LNCAP (cell line): ENCODE data around the gene CYP2B6.

Source experiments
- TF ChIP-seq, protein P1 (sequence below): fragments of 450-650 bp; IDR thresholded peaks from 2 replicates; pipeline ENCODE4 v1.5.1; 2017; ENCODE audit warnings: mild to moderate bottlenecking

Gene CYP2B6

DNA sequence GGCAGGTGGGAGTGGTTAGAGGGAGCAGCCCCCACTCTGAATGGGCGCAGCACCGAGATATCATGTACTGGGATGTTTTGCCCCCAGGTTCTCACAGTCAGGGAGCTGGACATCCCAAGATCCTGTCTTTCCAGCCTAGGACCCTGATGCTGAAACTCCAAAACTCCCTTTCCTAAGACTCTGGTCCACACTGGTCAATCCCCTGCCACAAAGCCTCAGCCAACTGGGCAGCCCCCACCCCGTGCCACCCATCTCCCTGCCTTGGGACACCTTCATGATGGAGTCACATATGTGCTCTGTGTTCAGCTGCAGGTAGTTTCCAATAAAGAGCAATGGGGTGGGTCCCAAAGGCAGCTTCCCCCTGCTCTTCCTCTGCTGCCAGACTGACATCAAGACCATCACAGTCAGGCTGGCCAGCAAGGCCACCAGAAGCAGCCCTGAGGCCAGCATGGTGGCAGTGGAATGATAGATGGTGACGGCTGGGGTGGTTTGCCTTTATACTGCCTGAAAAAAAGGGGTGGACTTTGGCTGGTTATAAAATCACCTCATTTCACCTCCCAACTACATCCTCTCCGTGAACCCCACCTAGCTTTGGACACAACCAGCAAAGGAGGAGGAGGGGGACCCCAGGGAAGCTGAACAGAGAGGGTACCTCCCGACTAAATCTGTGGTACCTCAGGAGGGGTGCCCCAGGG, 36.3 kb downstream of the CYP2B6 start:
- TF ChIP-seq, protein P1, sequence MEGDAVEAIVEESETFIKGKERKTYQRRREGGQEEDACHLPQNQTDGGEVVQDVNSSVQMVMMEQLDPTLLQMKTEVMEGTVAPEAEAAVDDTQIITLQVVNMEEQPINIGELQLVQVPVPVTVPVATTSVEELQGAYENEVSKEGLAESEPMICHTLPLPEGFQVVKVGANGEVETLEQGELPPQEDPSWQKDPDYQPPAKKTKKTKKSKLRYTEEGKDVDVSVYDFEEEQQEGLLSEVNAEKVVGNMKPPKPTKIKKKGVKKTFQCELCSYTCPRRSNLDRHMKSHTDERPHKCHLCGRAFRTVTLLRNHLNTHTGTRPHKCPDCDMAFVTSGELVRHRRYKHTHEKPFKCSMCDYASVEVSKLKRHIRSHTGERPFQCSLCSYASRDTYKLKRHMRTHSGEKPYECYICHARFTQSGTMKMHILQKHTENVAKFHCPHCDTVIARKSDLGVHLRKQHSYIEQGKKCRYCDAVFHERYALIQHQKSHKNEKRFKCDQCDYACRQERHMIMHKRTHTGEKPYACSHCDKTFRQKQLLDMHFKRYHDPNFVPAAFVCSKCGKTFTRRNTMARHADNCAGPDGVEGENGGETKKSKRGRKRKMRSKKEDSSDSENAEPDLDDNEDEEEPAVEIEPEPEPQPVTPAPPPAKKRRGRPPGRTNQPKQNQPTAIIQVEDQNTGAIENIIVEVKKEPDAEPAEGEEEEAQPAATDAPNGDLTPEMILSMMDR, result no peak

- TF ChIP-seq, protein P1, result no peak
Measured at GRCh38 chr19:41029524-41030432, 38.7 kb downstream of the CYP2B6 start.

GRCh38 chr19:41030651-41031050, 39.6 kb downstream of the CYP2B6 start:
- TF ChIP-seq, protein P1, result no peak

DNA sequence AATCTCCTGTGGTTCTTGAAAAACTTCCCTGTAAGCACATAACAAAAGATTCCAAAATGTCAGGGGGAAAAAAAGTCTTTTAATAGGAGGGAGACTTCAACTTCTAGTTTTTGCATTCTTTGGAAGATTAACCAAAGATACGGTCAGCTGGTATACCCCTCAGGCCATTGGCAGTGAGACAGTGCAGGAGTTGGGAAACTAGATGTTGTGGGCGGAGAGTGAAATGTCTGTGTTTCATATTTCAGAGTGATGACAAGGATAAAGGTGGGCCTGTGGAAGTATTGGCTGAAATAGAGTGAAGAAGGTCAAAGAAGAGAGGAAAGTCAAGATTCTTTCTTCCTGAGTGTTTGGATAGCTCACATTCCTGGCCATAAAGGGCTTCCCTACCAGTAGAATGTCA, 40.8 kb downstream of the CYP2B6 start:
- TF ChIP-seq, protein P1, result no peak

DNA sequence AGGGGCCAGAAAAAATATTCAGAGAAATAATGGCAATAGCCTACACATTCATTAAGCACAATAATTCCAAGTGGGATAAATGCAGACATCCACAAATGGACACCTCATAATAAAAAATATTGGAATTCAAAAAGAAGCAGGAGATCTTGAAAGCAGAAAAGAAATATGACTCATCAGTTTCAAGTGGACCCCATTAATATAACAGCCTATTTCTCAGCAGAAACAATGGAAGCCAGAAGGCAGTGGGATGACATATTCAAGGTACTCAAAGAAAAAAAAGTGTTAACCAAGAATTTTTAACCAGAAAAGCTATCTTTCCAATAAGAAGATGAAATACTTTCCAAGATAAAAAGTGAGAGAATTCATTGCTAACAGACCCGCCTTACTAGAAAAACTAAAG, 48.7 kb downstream of the CYP2B6 start:
- TF ChIP-seq, protein P1, result no peak

DNA sequence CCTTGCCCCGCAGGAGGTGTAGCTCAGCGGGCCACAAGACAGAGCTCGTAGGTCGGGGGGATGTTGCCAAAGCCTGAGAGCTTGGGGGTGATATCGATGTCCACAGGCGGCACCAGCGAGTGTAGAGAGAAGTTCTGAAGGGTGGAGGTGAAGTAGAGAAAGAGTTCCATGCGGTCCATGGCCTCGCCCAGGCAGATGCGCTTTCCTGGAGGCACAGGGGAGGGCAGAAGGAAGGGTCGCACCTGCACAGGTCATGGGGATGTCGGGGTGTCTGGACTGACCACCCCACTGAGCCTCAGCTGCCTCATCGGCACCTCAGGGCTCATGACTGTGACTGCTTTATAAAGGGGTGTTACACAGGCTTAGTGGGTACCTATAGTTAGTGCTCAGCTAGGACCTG, 59.3 kb downstream of the CYP2B6 start:
- TF ChIP-seq, protein P1, result no peak

- TF ChIP-seq, protein P1, result no peak
Measured at GRCh38 chr19:41064974-41065569, 74.0 kb downstream of the CYP2B6 start.
